Keratinocyte (primary cell): ENCODE measurements around the gene PIANP.

ENCODE experiments used
- EZH2 ChIP-seq: IDR thresholded peaks from one replicate; pipeline ENCODE4 v1.6.1; 2012; ENCODE audit warnings: inconsistent platforms, mild to moderate bottlenecking, low read length, moderate library complexity
- TF ChIP-seq, protein P1 (sequence below), 3 experiments: IDR thresholded peaks in 1 of 3; conservative IDR thresholded peaks in 1 of 3; optimal IDR thresholded peaks in 1 of 3; 2 replicates in 2 of 3; 3 replicates in 1 of 3; pipeline versions ENCODE3 to v1.5.1; 2011; ENCODE audit warnings: low read length in 3 of 3, mild to moderate bottlenecking in 3 of 3, moderate library complexity in 2 of 3, control low read depth in 1 of 3, inconsistent platforms in 1 of 3; ENCODE audit not compliant: insufficient read depth in 2 of 3; ENCODE audit errors: extremely low read depth in 1 of 3

DNA sequence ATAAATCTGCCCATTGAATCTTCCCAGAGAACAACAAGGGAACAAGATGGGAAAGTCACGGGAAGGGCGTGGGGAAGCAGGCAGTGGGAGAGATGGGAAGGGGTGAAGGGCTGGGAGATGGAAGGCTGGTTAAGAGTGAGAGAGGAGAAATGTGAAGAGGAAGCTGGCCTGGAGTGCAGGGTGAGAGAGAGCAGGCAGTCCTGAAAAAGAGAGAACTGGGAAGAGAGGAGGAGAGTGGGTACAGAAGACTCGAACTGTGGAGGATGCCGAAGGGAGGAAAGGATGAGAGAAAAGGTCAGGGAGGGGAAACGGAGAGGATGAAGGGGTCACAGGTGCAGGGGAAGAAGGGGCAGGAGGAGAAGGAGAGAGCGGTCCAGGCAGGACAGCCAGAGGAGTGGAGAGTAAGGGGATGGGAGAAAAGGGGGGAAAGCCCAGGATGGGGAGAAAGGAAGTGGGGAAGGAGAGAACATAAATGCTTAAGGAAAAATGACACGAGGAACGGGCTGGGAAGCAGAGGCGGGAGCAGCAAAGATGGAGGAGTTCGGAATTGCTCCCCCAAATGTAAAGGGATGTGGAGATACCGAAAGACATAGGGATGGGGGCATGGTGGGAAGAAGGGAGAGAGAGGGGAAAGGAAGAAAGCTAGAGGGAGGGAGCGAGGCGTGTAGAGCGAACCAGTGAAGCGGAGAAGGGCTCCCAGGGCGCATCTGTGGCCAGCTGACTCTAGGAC is 1.2 kb downstream of the PIANP start:
- TF ChIP-seq, protein P1, sequence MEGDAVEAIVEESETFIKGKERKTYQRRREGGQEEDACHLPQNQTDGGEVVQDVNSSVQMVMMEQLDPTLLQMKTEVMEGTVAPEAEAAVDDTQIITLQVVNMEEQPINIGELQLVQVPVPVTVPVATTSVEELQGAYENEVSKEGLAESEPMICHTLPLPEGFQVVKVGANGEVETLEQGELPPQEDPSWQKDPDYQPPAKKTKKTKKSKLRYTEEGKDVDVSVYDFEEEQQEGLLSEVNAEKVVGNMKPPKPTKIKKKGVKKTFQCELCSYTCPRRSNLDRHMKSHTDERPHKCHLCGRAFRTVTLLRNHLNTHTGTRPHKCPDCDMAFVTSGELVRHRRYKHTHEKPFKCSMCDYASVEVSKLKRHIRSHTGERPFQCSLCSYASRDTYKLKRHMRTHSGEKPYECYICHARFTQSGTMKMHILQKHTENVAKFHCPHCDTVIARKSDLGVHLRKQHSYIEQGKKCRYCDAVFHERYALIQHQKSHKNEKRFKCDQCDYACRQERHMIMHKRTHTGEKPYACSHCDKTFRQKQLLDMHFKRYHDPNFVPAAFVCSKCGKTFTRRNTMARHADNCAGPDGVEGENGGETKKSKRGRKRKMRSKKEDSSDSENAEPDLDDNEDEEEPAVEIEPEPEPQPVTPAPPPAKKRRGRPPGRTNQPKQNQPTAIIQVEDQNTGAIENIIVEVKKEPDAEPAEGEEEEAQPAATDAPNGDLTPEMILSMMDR (optimal IDR thresholded peaks at IDR 0.05 in 1 of 3, IDR thresholded peaks at IDR 0.05 in 1 of 3, conservative IDR thresholded peaks at IDR 0.05 in 1 of 3; ENCODE audit: extremely low read depth in 1 of 3, insufficient read depth in 2 of 3, low read length in 3 of 3): no peak
- TF ChIP-seq EZH2: peak; percentile 95
